NCI-H1417 treated with DMSO at 0.1 percent for 48 hours (cell line): ENCODE results near the gene SYNGR1.
"Not testable (repeated sequence)": the region's sequence is repeated elsewhere in the genome, so short reads cannot be mapped to it uniquely, and the experiment has no call there.

ENCODE experiments used
- DNase-seq: peaks from one replicate; lab custom pipeline; 2025; lab: John Stamatoyannopoulos, UW

Gene SYNGR1

DNA sequence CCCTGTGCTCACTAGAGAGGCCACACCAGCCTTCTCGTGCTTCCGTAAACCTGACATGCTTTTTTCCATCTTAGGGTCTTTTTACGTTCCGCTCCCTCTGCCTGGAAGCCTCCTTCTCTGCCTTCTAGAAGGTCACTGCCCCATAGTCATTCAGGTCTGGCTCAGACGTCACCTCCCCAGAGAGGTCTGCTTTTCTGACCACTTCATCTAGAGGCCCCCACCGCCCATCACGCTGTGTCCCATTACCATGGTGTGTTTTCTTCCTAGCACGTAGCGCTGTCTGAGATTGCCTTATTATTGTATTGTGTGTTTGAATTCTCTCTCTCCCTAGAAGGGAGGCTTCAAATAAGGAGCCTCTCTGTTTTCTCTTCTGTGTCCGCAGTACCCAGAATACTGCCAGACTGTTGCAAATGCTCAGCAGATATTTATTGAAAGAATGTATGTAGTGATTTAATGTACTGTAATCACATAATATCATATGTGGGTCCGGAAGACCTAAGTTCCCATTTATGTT lies 59.8 kb downstream of the SYNGR1 start:
- no peak for DNase-seq

DNA sequence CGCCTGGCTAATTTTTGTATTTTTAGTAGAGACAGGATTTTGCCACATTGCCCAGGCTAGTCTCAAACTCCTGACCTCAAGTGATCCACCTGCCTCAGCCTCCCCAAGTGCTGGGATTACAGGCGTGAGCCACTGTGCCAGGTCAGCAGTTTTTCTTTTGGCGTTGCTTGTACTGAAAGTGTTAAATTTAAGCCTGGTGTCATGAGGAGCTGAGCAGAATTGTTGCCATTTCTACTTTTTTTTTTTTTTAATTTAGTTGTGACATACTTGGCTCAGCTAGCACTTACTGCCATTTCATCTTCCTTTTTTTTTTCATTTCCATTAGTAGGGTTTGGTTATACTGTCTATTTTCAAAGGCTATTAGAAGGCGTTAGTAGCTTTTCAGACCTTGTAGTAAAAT lies 60.5 kb downstream of the SYNGR1 start:
- DNase-seq, result no peak

DNA sequence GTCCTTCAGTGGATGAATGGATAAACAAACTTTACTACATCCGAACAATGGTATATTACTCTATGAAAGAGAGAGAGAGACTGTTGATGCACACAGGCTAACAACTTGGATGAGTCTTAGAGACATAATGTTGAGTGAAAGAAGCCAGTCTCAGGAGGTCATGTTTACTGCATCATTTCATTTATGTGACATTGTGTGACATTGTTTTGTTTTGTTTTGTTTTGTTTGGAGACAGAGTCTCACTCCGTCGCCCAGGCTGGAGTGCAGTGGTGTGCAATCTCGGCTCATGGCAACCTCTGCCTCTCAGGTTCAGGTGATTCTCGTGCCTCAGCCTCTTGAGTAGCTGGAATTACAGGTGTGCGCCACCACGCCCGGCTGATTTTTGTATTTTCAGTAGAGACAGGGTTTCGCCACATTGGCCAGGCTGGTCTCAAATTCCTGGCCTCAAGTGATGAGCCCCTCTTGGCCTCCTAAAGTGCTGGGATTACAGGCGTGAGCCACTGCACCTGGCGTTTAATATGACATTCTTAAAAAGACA lies 62.1 kb downstream of the SYNGR1 start:
- DNase-seq, result not testable (repeated sequence)

DNA sequence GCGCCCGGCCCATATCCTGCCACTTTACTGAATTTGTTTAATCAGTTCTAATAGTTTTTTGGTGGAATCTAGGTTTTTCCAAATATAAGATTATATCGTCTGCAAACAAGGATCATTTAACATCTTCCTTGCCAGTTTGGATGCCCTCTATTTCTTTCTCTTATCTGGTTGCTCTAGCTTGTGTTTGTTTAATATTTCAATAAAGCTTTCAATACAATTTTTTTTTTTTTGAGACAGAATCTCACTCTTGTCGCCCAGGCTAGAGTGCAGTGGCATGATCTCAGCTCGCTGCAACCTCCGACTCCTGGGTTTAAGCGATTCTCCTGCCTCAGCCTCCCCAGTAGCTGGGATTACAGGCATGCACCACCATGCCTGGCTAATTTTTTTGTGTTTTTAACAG lies 63.4 kb downstream of the SYNGR1 start:
- not testable (repeated sequence) for DNase-seq

DNA sequence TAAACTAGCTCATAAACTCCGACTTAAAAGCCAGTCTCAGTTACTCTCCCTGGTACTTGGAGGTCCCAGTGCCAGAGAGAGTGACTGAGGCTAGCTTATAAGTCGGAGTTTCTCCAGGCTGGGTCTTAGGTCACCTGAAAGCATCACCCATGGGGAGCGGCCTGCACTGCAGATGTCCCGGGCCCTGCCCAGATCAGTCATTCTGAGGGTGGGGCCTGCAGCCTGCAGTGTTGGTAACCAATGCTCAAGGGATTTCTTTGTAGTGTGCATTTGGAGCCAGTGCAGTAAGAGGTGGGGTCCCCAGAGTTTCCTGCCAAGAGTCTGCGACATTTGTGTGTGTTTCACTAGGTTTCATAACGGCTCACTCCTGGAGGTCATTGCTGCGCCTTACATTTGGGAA lies 64.6 kb downstream of the SYNGR1 start:
- DNase-seq, result no peak

DNA sequence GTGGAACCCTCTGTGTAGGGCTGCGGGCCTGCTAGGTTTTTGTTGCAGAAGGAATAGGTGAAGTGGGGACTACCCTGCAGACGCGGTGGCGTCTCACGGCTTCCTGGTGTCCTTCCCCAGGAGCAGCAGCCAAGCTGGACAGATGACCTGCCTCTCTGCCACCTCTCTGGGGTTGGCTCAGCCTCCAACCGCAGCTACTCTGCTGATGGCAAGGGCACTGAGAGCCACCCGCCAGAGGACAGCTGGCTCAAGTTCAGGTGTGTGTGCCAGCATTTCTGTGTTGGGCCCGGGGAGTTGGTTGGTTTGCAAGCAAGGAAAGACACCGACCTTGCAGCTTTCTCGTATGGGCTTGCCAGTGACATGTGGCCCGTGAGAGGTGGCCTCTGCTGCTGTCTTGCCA lies 65.1 kb downstream of the SYNGR1 start:
- DNase-seq, result no peak

DNA sequence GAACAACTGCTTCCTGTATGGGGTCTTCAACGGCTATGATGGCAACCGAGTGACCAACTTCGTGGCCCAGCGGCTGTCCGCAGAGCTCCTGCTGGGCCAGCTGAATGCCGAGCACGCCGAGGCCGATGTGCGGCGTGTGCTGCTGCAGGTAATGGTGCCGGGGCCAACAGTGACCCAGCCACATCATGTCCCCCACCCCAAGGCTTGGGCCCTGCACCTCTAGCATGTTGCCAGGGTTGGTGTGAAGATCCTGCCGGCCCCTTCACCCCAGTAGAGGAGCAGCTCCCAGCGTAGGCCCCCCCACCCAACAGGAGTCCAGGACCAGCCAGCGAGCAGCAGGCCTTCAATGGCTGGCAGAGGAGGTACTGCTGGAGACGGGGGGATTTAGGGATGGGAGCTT lies 65.7 kb downstream of the SYNGR1 start:
- DNase-seq, result no peak

DNA sequence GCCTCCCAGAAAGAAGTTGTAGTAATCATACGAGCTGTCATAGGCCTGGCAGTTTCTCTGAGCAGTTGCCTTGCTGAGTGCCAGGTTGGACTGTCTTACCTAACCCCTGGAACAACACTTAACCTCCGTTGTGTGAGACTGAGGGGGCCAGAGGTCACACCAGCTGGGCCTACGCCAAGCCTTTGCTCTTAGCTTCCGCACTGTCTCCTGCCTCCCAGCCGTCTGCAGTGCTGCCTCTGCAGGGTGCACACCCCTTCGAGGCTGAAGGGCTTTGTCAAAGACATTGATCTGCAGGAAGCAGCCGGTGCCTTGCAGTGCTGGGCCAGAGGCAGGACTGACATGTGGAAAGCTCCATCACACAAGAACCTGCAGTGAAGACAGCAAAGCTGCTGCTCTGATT lies 66.5 kb downstream of the SYNGR1 start:
- DNase-seq, result no peak

DNA sequence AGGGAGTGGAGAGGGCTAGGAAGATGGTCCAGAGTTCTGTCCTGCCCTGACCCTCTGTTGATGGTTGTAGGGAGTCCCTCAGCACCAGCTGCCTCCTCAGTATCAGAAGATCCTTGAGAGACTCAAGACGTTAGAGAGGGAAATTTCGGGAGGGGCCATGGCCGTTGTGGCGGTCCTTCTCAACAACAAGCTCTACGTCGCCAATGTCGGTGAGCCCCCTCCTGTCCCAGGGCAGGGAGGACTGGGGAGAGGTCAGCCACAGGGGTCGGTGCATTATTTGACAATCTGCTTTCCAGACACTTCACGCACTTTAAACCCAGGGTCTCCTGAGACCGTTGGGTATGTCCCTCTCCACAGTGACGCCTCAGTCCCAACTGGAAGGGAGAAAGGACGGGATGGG lies 67.8 kb downstream of the SYNGR1 start:
- DNase-seq, result no peak

DNA sequence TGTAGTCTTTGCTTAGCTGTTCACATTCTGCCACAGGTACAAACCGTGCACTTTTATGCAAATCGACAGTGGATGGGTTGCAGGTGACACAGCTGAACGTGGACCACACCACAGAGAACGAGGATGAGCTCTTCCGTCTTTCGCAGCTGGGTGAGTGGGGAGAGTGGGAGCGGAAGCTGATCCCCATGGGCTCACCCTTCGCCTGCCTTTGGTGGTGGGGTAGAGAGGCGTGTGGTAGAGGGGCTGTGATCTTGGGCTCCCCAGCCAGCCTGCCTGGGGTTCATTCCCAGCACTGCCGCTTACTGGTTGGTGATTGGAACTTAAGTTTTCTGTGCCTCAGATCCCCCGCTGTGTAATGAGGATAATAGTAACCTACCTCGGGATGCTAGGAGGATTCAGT lies 68.9 kb downstream of the SYNGR1 start:
- DNase-seq, result no peak

DNA sequence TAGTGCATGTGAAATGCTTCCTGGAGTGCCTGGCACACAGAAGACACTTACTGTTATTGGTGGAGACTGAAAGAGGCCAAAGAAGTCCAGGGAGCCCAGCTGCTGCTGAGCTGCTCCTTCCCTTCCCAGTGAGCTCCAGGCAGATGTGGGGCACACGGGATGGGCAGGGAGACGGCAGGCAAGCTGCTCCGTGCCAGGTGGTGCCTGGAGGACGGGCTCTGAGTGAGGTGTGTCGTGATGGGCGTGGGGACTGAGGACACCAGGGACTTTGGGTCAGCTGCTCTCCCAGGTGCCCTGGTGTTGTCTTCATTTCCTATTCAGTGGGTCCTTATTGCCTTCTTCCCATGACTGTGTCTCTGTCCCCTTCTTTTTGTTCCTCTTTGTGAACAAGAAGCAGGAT lies 69.3 kb downstream of the SYNGR1 start:
- DNase-seq, result no peak

DNA sequence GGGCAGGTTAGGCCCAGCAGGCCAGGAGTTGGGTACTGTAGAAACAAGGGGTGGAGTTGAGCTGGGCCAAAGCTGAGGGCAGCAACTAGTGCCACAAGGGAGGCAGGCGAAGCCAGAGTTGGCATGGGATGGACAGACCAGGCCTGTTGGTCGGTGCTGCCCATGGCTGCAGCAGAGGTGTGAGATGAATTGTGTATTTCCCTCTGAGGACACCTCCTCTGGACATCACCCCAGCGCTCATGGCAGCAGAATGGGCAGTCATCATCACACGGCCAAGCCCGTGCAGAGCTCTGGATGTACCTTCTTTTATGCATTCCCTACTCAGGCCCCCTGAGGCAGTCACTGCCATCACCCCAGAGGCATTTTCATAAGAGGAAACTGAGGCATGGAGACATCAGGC lies 70.1 kb downstream of the SYNGR1 start:
- DNase-seq, result no peak

DNA sequence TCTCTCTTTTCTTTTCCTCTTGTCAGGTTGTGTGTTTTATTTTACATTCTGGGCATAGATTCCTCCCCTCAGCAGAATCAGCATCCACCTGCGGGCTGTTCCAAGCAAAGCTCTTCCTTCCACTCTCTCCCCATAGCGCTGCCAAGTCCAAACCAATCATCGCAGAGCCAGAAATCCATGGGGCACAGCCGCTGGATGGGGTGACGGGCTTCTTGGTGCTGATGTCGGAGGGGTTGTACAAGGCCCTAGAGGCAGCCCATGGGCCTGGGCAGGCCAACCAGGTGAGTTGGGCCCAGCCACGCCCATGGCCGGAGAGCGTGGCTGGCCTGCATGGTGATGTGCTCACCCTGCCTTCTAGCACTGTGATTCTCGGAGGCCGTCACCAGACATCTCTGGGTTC lies 71.9 kb downstream of the SYNGR1 start:
- DNase-seq, result no peak

DNA sequence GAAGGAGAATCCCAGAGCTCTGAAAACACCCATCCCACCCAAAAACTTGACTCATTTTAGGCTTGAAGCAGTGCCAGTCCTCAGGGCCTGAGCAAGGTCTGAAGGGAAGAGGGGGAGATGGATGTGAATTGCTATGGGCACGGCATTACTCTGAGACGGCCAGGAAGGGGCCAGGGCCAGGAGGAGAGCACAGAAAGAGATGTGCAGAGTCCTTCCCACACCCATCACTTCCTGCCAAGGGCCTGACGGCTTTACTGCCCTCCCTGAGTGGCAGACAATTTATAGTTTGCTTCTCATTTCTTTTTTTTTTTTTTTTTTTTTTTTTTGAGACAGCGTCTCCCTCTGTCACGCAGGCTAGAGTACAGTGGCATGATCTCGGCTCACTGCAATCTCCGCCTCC lies 72.3 kb downstream of the SYNGR1 start:
- DNase-seq, result no peak

DNA sequence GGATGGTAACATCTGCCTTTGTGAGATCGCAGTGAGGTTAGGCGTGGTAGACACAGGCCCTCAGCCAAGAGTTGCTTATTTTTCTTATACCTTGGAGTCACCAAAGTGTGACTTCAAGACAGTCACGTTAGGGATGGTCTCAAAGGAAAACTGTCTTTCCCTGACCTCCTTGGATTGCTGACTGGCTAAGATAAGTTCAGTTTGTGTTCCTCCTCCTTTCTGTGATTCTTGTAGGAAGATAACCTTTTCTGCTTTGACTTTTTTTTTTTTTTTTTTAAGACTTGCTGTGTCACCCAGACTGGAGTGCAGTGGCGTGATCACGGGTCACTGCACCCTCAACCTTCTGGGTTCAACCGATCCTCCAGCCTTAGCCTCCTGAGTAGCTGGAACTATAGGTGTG lies 72.9 kb downstream of the SYNGR1 start:
- no peak for DNase-seq

DNA sequence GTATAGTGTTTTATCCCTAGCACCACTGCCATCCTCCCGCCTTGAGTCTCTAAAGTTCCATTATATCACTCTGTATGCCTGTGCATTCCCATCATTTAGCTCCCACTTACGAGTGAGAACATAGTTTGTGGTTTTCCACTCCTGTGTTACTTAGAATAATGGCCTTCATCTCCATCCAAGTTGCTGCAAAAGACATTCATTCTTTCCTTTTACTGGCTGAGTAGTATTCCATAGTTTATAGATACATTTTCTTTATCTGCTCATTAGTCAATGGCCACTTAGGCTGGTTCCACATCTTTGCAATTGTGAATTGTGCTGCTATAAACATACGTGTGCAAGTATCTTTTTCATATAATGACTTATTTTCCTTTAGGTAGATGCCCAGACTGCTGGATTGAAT lies 74.2 kb downstream of the SYNGR1 start:
- DNase-seq, result no peak

DNA sequence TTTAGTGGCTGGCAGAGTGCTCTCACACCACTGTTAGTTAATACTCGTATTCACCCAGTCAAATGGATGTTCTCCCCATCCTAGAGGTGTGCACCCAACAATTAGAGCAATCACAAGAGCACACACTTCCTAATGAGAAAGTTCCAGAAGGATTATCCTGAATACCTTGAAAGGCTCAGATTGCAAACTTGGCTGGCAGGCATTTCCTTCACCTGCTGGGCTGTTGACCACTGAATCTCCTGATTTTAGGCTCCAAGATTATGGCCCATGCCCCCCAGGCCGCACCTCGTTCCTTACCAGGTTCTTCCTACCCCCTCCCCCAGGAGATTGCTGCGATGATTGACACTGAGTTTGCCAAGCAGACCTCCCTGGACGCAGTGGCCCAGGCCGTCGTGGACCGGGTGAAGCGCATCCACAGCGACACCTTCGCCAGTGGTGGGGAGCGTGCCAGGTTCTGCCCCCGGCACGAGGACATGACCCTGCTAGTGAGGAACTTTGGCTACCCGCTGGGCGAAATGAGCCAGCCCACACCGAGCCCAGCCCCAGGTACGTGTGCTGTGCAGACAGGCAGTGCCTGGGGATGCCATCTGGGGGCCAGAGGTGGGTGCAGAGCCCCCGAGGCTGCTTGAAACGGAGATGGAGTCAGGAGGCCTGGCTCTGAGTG lies 76.7 kb downstream of the SYNGR1 start:
- DNase-seq, result no peak

DNA sequence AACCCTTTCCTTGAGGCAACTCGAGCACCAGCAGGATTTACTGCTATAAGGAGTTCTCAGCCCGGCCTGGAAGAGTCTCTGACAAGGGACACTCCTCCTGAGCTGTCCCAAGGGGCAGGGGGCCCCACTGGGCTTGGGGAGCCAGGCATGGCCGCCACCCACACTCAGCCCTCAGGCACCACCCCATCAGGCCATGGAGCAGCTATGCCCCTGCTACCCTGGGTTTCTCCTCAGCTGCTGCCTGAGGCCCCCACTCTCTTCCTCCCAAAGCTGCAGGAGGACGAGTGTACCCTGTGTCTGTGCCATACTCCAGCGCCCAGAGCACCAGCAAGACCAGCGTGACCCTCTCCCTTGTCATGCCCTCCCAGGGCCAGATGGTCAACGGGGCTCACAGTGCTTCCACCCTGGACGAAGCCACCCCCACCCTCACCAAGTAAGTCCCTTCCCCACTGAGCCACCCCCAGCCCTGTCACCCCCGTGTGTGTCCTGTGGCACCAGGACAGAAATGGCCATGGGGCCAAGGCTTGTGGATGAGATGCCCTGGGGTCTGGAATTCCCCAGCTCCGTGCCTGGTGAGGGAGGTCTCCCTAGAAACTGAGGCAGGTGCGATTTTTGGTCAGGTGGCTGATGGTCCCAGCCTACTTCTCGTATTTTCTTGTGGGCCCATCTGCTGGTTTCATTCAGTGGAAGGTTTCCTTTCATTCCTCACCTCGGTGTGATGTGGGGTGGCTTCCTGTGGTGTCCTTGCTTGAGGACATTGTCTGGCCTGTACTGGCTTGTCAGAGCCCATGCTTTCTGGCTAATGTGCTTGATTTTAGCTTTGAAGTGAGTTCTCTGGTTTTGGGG lies 78.2 kb downstream of the SYNGR1 start:
- DNase-seq, result no peak

DNA sequence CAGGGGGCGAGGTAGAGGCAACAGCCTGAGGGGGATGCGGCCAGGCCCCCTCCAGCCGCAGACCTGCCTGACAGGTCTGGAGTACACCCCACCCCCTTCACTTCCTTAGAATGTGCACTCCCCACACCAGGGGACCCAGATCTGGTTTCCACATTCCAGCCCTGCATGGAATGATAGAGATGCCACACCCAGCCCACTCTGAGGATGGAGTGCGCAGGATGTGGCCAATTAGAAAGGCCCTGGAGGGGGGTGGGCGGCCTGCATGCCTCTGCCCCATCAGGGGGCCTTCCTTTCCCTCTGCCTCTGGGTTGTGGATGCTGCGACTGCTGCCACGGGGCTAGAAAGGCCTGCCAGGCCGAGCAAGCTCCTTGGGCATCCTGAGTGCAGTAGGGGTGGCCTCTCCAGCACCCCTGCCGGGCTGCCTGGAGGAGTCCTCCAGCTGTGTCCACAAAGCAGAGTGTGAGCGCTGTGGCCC lies 78.8 kb downstream of the SYNGR1 start:
- no peak for DNase-seq

DNA sequence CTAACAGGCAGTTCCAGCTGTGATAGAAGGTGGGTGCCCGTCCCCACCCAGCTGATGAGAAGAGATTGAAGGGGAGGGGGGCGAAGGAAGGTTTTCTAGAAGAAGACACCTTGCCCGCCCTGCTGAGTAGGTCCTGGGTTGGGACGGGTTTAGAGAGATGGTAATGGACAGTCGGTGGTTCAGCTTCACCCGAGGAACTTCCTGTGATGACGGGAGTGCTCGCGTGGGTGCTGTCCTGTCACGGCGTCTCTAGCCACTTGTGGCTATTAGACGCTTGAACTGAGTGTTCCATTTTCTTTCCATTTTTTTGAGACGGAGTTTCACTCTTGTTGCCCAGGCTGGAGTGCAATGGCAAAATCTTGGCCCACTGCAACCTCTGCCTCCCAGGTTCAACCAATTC lies 79.4 kb downstream of the SYNGR1 start:
- no peak for DNase-seq

DNA sequence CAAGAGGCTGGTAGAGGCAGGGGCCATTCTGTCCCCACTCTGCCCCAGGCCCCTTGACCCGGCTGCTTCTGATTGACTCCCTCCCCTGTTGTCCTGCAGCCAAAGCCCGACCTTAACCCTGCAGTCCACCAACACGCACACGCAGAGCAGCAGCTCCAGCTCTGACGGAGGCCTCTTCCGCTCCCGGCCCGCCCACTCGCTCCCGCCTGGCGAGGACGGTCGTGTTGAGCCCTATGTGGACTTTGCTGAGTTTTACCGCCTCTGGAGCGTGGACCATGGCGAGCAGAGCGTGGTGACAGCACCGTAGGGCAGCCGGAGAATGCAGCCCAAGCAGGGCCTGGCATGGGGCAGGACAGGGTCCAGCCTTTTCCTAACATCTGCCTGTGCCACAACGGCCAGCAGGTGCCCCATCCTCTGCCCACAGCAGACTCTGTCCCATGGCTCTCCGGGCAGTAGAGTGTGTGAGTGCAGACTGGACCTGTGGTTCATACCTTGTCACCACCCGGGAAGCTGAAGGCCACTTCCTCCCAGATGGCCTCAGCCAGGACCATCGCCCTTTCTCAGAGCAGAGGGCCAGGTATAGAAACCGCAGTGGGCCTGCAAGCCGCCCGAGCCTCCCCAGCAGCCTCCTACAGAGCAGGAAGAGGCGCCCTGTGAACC lies 80.3 kb downstream of the SYNGR1 start:
- no peak for DNase-seq

DNA sequence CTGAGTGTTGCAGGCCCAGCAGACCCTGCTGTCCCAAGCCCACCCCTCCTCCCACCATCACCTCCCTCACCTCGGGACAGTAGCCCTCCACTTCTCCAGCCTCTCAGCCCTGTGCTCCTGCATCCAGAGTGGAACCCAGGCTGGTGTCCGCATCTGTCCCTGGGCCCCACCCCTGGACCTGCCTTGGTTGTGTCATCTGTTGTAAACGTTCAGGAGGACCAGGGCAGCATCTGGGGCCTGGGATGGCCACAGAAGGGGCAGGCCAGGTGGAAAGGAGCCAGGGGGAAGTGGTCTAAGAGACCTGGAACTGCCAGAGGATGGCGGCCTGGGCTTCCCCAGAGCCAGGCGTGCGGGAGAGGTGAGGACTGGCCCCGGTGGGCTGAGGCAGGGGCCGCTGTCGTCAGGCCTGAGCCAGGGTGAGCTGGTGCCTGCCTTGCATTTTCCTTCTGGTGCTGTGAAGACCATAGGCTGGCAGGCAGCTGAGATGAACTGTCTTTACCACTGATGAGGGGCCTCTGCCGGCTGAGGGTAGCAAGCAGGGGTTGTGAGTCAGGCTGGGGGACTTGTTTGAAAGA lies 80.9 kb downstream of the SYNGR1 start:
- no peak for DNase-seq
